ENCODE results near the gene UQCRC2. TPM values are rescaled to one million over a fixed set of nuclear protein-coding genes. Genes with fewer than 3 reads are reported as not detected.

Gene UQCRC2
- total RNA-seq, 4 donors from 2014 or later = 112 to 359 (median 321) TPM

DNA sequence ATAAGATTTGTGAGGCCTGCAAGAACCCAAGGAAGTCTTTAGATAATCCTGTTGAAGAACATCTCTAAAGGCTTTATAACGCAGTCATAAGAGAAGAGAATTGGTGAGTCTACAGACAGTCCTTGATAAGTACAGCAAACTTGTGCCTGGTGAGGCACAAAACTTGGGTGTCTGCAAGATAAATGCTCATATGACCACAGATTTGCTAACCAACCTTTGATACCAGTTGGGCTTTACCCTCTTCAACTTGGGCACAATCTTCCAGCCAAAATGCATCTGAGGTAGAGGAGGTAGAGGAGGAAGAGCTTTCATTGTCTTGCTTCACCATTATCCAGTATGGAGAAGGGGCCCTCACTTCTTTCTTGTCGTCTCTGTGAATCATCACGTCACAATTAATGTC is 30.9 kb downstream of the UQCRC2 start:
- intact Hi-C loops (cut with DNase I; ENCODE audit: low total_unique reads) = no loop called here
- no peak for DNase-seq
- in situ Hi-C loops (cut with MboI; ENCODE audit: low pct_ligation_motif_present in 1 of 4, low pct_unique_long_range_greater_than_20kb in 1 of 4, low sequenced_read_pairs in 3 of 4) = loop anchor here in 2 of 4 donors (25.0 kb wide), 2 partner anchors 172 to 303 kb away; partner anchors contain the start of gene POLR3E (in 1 of the 2)
- H3K27ac ChIP-seq = no peak overlapping the region
- peaks cover 0 to 66% (median 26%) of the 10 kb centered on the region in 4 donors for H3K36me3 ChIP-seq
- 87 to 88% methylated on average over 3 of the region's 3 CpGs for WGBS, 2 donors (ENCODE audit: low coverage in 1 of 2)
- H3K27me3 ChIP-seq = no peaks in the 10 kb centered on the region
- no peak overlapping the region for H3K4me3 ChIP-seq
- H3K4me1 ChIP-seq = no peaks in the 10 kb centered on the region
- TF ChIP-seq EP300 (IDR thresholded peaks at IDR 0.05; ENCODE audit: low read depth) = no peak
- no peak for TF ChIP-seq POLR2A (IDR thresholded peaks at IDR 0.05)
- TF ChIP-seq POLR2AphosphoS5 (IDR thresholded peaks at IDR 0.05) = no peak
- TF ChIP-seq, protein P1, sequence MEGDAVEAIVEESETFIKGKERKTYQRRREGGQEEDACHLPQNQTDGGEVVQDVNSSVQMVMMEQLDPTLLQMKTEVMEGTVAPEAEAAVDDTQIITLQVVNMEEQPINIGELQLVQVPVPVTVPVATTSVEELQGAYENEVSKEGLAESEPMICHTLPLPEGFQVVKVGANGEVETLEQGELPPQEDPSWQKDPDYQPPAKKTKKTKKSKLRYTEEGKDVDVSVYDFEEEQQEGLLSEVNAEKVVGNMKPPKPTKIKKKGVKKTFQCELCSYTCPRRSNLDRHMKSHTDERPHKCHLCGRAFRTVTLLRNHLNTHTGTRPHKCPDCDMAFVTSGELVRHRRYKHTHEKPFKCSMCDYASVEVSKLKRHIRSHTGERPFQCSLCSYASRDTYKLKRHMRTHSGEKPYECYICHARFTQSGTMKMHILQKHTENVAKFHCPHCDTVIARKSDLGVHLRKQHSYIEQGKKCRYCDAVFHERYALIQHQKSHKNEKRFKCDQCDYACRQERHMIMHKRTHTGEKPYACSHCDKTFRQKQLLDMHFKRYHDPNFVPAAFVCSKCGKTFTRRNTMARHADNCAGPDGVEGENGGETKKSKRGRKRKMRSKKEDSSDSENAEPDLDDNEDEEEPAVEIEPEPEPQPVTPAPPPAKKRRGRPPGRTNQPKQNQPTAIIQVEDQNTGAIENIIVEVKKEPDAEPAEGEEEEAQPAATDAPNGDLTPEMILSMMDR (IDR thresholded peaks at IDR 0.05) = no peak
- no peaks in the 10 kb centered on the region for H3K9me3 ChIP-seq

DNA sequence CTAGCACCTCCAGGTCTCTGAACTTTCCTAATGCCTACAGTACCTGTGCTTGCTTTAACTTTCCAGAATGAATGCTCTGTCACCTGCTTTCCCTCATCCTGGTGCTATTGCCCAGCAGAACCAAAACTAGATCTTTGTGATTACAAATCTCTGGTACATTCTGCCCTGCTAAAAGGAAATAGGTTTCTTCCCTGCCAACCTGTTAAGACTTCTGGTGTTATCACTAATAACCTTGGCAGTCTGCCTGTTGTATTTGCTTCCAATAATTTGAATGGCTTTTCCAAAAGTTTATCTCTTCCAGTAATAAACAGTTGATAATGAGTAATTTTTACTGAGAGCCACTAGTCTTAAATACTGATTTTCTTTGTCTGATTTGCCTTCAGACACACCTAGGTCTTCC is 32.4 kb downstream of the UQCRC2 start:
- H3K27ac ChIP-seq = no peak overlapping the region
- H3K9me3 ChIP-seq = no peaks in the 10 kb centered on the region
- no peak for DNase-seq
- no peak for TF ChIP-seq POLR2A (IDR thresholded peaks at IDR 0.05)
- no peak for TF ChIP-seq EP300 (IDR thresholded peaks at IDR 0.05; ENCODE audit: low read depth)
- TF ChIP-seq POLR2AphosphoS5 (IDR thresholded peaks at IDR 0.05) = no peak
- TF ChIP-seq, protein P1 (IDR thresholded peaks at IDR 0.05) = no peak
- H3K27me3 ChIP-seq = no peaks in the 10 kb centered on the region
- peaks cover 0 to 53% (median 19%) of the 10 kb centered on the region in 4 donors for H3K36me3 ChIP-seq
- peaks cover 0 to 8% (median 3%) of the 10 kb centered on the region in 4 donors for H3K4me1 ChIP-seq
- in situ Hi-C loops (cut with MboI; ENCODE audit: low pct_ligation_motif_present in 1 of 4, low pct_unique_long_range_greater_than_20kb in 1 of 4, low sequenced_read_pairs in 3 of 4) (loop anchor here in 2 of 4 donors (25.0 kb wide), 2 partner anchors 173 to 302 kb away; partner anchors contain the start of gene POLR3E (in 1 of the 2)), intact Hi-C loops (cut with DNase I; ENCODE audit: low total_unique reads) (no loop called here)
- no peak overlapping the region for H3K4me3 ChIP-seq

DNA sequence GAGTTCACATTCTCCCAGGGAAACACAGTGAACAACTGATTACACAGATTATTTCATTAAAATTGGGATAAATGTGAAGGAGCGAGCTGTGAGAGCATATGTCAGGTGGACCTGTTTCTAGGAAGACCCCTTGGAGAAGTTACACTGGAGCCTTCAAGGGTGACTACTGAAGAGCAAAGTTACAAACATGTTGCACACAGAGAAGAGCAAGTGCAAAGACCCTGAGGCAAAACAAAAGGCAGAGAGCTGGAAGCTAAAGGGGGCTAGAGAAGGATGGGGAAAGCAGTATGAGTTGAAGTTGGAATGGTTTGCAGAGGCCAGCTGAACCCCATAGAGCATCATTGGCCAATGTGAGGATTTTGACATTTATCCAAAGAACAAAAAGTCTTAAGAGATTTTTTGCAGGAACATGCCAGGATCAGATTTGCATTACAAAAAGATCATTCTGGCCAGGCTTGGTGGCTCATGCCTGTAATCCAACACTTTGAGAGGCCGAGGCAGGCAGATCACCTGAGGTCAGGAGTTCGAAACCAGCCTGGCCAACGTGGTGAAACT is 33.6 kb downstream of the UQCRC2 start:
- in situ Hi-C loops (cut with MboI; ENCODE audit: low pct_ligation_motif_present in 1 of 4, low pct_unique_long_range_greater_than_20kb in 1 of 4, low sequenced_read_pairs in 3 of 4) = loop anchor here in 2 of 4 donors (25.0 kb wide), 2 partner anchors 174 to 301 kb away; partner anchors contain the start of gene POLR3E (in 1 of the 2)
- intact Hi-C loops (cut with DNase I; ENCODE audit: low total_unique reads) = no loop called here

DNA sequence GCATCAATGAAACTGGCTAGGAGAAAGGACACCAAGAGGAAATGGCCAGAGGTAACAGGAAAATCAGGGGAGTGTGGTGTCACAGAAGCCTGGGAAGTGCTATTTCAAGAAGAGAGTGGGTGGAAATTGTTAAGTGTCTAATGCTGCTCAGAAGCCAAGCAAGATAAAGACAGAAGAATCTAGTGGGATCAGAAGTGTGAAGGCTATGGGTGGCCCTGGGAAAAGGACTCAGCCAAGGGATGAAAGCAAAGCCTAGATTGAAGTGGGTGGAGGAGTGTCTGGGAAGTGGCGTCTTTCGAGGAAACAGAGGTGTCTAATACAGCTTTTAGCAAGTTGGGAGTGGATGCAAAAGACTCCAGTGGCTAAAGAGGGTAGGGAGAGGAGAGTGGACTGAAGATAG is 34.3 kb downstream of the UQCRC2 start:
- Histone ChIP-seq H3K9me3 (no peaks in the 10 kb centered on the region), H3K4me1 (peaks cover 0 to 9% (median 3%) of the 10 kb centered on the region in 4 donors), H3K27ac (no peak overlapping the region), H3K4me3 (no peak overlapping the region), H3K36me3 (peaks cover 0 to 33% (median 10%) of the 10 kb centered on the region in 4 donors), H3K27me3 (no peaks in the 10 kb centered on the region)
- in situ Hi-C loops (cut with MboI; ENCODE audit: low pct_ligation_motif_present in 1 of 4, low pct_unique_long_range_greater_than_20kb in 1 of 4, low sequenced_read_pairs in 3 of 4) = loop anchor here in 2 of 4 donors (25.0 kb wide), 2 partner anchors 175 to 300 kb away; partner anchors contain the start of gene POLR3E (in 1 of the 2)
- intact Hi-C loops (cut with DNase I; ENCODE audit: low total_unique reads) = no loop called here
- no peak for DNase-seq
- WGBS, 2 donors (ENCODE audit: low coverage in 1 of 2) = 83 to 92% methylated on average over 2 of the region's 2 CpGs
- no peak for TF ChIP-seq EP300 (IDR thresholded peaks at IDR 0.05; ENCODE audit: low read depth)
- TF ChIP-seq POLR2A (IDR thresholded peaks at IDR 0.05) = peak; percentile 10

More for the DNA sequence above, 33.6 kb downstream of the UQCRC2 start:
- H3K9me3 ChIP-seq = no peaks in the 10 kb centered on the region
- TF ChIP-seq EP300 (IDR thresholded peaks at IDR 0.05; ENCODE audit: low read depth) = no peak
- no peak for TF ChIP-seq POLR2AphosphoS5 (IDR thresholded peaks at IDR 0.05)
- 85 to 94% methylated on average over 2 to 4 of the region's 4 CpGs for WGBS, 2 donors (ENCODE audit: low coverage in 1 of 2)
- DNase-seq = no peak
- H3K4me3 ChIP-seq = no peak overlapping the region
- H3K27me3 ChIP-seq = no peaks in the 10 kb centered on the region
- H3K27ac ChIP-seq = no peak overlapping the region
- H3K36me3 ChIP-seq = peaks cover 0 to 41% (median 13%) of the 10 kb centered on the region in 4 donors
- peaks cover 0 to 9% (median 3%) of the 10 kb centered on the region in 4 donors for H3K4me1 ChIP-seq

DNA sequence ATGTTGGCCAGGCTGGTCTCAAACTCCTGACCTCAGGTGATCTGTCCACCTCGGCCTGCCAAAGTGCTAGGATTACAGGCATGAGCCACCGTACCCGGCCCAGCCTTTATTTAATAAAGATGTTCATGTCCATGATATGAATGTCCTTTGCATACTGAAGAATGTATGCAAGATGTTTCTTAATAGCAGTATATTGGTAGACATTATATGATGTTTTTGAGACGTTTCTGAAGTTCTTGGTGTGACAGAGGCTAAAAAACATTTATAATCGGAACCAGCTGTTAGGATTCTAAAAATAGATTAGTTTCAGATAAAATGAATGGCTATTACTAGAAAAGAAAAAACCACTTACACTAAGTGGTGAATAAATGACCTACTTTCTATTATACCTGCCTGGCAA is 36.0 kb downstream of the UQCRC2 start:
- no peak overlapping the region for H3K4me3 ChIP-seq
- no peak overlapping the region for H3K27ac ChIP-seq
- 61 to 64% methylated on average over 5 of the region's 5 CpGs for WGBS, 2 donors (ENCODE audit: low coverage in 1 of 2)
- peaks cover 0 to 9% (median 3%) of the 10 kb centered on the region in 4 donors for H3K4me1 ChIP-seq
- H3K9me3 ChIP-seq = no peaks in the 10 kb centered on the region
- peaks cover 0 to 18% (median 1%) of the 10 kb centered on the region in 4 donors for H3K36me3 ChIP-seq
- intact Hi-C loops (cut with DNase I; ENCODE audit: low total_unique reads) (no loop called here), in situ Hi-C loops (cut with MboI; ENCODE audit: low pct_ligation_motif_present in 1 of 4, low pct_unique_long_range_greater_than_20kb in 1 of 4, low sequenced_read_pairs in 3 of 4) (loop anchor here in 2 of 4 donors (25.0 kb wide), 2 partner anchors 177 to 298 kb away; partner anchors contain the start of gene POLR3E (in 1 of the 2))
- H3K27me3 ChIP-seq = no peaks in the 10 kb centered on the region
- DNase-seq = no peak
- TF ChIP-seq POLR2AphosphoS5 (IDR thresholded peaks at IDR 0.05) (no peak), EP300 (IDR thresholded peaks at IDR 0.05; ENCODE audit: low read depth) (no peak), POLR2A (IDR thresholded peaks at IDR 0.05) (no peak)
- TF ChIP-seq, protein P1 (IDR thresholded peaks at IDR 0.05) = no peak

Measured in transverse colon (tissue), 4 donors.